Adrenal gland (tissue), 12 donors: Measurements from ENCODE around the gene GPHB5. TPM values are rescaled to one million over a fixed set of nuclear protein-coding genes. Genes with fewer than 3 reads are reported as not detected.

Source experiments
- DNase-seq, 7 donors: peaks; one replicate each; pipeline ENCODE4 v3.0.0-alpha.2; 2019 to 2020
- H3K27ac ChIP-seq, 5 donors: fragments of 200-600 bp; sonication (generic) in 4 of 5; 1 replicate in 3 of 5; 2 replicates in 2 of 5; pipeline versions ENCODE4 v1.5.1 to v1.8.0; 2016 to 2020; ENCODE audit warnings: mild to moderate bottlenecking in 1 of 5
- H3K27me3 ChIP-seq: fragments of 200-600 bp; 2 replicates; pipeline ENCODE4 v1.8.0; 2021
- H3K36me3 ChIP-seq, 2 donors: fragments of 200-600 bp; replicated peaks in 1 of 2; 1 replicate in 1 of 2; 2 replicates in 1 of 2; pipeline versions ENCODE4 v1.5.1 to v1.8.0; 2018 to 2022
- H3K4me1 ChIP-seq, 2 donors: fragments of 200-600 bp; replicated peaks in 1 of 2; 1 replicate in 1 of 2; 2 replicates in 1 of 2; pipeline versions ENCODE4 v1.5.1 to v1.8.0; 2018 to 2021
- H3K4me3 ChIP-seq, 4 donors: fragments of 200-600 bp; sonication (generic) in 3 of 4; one replicate each; pipeline ENCODE4 v1.5.1; 2016 to 2018
- H3K9me3 ChIP-seq, 3 donors: fragments of 200-600 bp; sonication (generic) in 1 of 3; replicated peaks in 1 of 3; 1 replicate in 2 of 3; 2 replicates in 1 of 3; pipeline versions ENCODE4 v1.5.1 to v1.8.0; 2016 to 2021
- POLR2A ChIP-seq, 2 donors: fragments of 450-650 bp; IDR thresholded peaks; one replicate each; pipeline ENCODE4 v1.6.1; 2017; ENCODE audit warnings: antibody characterized with exemption in 2 of 2, mild to moderate bottlenecking in 2 of 2, moderate library complexity in 1 of 2
- WGBS, 4 donors: extraction: QIAGEN DNeasy Blood & Tissue Kit in 2 of 4; methylation state at CpG; one replicate each; pipeline versions ENCODE4 v1.1.5 to v1.1.7; 2013 to 2017; 5-methylcytosine and 5-hydroxymethylcytosine counted together
- intact Hi-C, 2 donors: fragments of 100-400 bp; cut with DNase I; formaldehyde crosslinking; loops; one replicate each; pipeline versions ENCODE4 v1.14.1 to v1.15.0; 2022 to 2023
- polyA plus RNA-seq, 3 donors: library from polyadenylated mRNA; stranded (reverse); fragments of 200-250 nt in 2 of 3; fragments of 350-450 nt in 1 of 3; fragmentation: Illumina TruSeq in 1 of 3; extraction: RNeasy Lipid Tissue Mini Kit (QIAGEN cat#74804) in 1 of 3; gene quantifications; one replicate each; pipeline ENCODE4 v1.2.3, GENCODE V29; 2013 to 2014
- total RNA-seq, 9 donors: library from RNA; depleted of rRNA in 4 of 9; stranded (reverse); fragments of >200 nt in 4 of 9; fragments of 120-200 nt in 1 of 9; fragmentation: NEBNext Ultra II Directional in 1 of 9; extraction: Animal tissue kit (Norgen Biotek cat#: 25700) in 1 of 9; gene quantifications; one replicate each; pipeline versions ENCODE4 v1.1.0 to v1.2.4, GENCODE V29; 2013 to 2023
- TF ChIP-seq, protein P1 (sequence below), 6 experiments: fragments of 450-650 bp in 4 of 6; fragments of 200-600 bp in 2 of 6; sonication (generic) in 1 of 6; IDR thresholded peaks; 1 replicate in 5 of 6; 2 replicates in 1 of 6; pipeline versions ENCODE4 v1.5.1 to v1.8.0; 2016 to 2021; ENCODE audit warnings: antibody characterized with exemption in 6 of 6, mild to moderate bottlenecking in 2 of 6, moderate library complexity in 1 of 6
- donor health status: healthy with polysubstance abuse.
- donor health status: Bipolar disorder and iron deficiency.
- donor health status: DM: yes; HTN: yes; CAD: no.
- donor health status: DM: no; HTN: no; CAD: no.
- donor health status: DM: no; HTN: no; CAD: no.
- donor health status: DM: yes; HTN: yes; CAD: no.

The GPHB5 gene
- total and polyA plus RNA-seq, 12 donors, result not detected

DNA sequence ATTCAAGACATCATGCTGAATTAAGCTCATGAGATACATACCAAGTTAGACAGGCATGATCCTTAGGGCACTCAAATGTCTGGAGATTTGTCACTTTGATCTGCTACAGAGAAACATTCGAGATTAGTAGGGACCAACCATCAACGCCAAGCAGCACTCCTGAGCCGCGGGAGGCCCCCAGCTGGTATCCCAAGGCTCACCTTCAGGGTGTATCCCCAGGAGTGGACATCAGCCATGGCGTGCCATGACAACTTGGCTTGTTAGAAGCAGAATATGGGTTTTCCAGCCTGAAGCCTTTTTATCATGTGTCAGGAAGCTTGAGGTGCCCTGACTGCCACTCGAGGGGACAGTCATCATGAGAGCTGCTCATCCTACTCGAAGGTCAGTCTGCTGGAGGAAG, 39.1 kb upstream of the GPHB5 start:
- intact Hi-C loops, result no loop called here
- H3K4me3 ChIP-seq, result no peak overlapping the region
- H3K27ac ChIP-seq, result no peak overlapping the region
- no peaks in the 10 kb centered on the region for H3K36me3 ChIP-seq
- no peaks in the 10 kb centered on the region for H3K4me1 ChIP-seq
- WGBS, 4 donors, result 81 to 92% (median 87%) methylated on average over 4 to 7 of the region's 7 CpGs
- TF ChIP-seq POLR2A (IDR thresholded peaks at IDR 0.05), result no peak
- H3K9me3 ChIP-seq, result no peaks in the 10 kb centered on the region
- no peaks in the 10 kb centered on the region for H3K27me3 ChIP-seq
- DNase-seq, result no peak

DNA sequence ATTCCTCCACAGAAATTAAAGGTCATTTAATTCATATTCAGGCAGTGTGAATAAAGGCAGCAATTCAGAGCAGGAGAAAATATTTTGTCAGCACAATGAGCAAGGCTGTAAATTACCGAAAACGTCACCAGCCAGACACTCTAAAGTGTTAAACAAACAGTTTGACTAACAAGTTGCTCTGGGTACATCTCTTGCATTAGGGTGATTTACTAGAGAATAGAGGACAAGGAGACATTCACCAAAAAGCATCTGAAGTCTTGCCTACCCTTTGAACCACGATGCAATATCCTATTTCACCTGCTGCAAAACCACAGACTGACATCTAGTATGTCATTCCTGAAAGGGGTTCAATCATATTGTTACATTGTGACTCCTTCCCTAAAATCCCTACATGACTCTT, 27.1 kb upstream of the GPHB5 start:
- no peaks in the 10 kb centered on the region for H3K4me1 ChIP-seq
- no peak overlapping the region for H3K4me3 ChIP-seq
- no peaks in the 10 kb centered on the region for H3K9me3 ChIP-seq
- 42 to 51% (median 49%) methylated on average over 3 of the region's 3 CpGs for WGBS, 4 donors
- TF ChIP-seq POLR2A (IDR thresholded peaks at IDR 0.05), result no peak
- TF ChIP-seq, protein P1, sequence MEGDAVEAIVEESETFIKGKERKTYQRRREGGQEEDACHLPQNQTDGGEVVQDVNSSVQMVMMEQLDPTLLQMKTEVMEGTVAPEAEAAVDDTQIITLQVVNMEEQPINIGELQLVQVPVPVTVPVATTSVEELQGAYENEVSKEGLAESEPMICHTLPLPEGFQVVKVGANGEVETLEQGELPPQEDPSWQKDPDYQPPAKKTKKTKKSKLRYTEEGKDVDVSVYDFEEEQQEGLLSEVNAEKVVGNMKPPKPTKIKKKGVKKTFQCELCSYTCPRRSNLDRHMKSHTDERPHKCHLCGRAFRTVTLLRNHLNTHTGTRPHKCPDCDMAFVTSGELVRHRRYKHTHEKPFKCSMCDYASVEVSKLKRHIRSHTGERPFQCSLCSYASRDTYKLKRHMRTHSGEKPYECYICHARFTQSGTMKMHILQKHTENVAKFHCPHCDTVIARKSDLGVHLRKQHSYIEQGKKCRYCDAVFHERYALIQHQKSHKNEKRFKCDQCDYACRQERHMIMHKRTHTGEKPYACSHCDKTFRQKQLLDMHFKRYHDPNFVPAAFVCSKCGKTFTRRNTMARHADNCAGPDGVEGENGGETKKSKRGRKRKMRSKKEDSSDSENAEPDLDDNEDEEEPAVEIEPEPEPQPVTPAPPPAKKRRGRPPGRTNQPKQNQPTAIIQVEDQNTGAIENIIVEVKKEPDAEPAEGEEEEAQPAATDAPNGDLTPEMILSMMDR (IDR thresholded peaks at IDR 0.05), result no peak
- DNase-seq, result no peak
- H3K27ac ChIP-seq, result no peak overlapping the region
- H3K27me3 ChIP-seq, result no peaks in the 10 kb centered on the region
- H3K36me3 ChIP-seq, result no peaks in the 10 kb centered on the region
- intact Hi-C loops, result no loop called here

DNA sequence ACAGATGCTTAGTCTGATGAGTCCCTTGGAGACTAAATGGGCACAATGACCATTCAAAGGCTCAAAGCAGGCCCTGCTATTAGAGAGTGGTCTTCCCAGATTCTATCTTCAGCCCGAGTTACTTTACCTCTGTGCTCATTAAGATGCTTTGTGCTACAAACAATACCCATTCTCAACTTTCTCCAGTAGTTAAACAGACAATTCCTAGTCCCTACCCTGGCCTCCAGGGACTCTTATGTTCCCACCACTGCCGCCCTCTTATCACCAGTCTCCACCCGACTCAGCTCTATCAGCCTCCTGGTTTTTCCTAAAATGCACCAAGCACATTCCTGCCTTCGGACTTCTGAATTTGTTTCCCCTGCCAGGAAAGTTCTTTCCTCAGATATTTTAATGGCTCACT, 25.6 kb upstream of the GPHB5 start:
- Histone ChIP-seq H3K36me3 (no peaks in the 10 kb centered on the region), H3K4me1 (no peaks in the 10 kb centered on the region), H3K9me3 (no peaks in the 10 kb centered on the region), H3K4me3 (no peak overlapping the region), H3K27me3 (no peaks in the 10 kb centered on the region), H3K27ac (no peak overlapping the region)
- TF ChIP-seq, protein P1 (IDR thresholded peaks at IDR 0.05), result no peak
- TF ChIP-seq POLR2A (IDR thresholded peaks at IDR 0.05), result no peak
- DNase-seq, result no peak
- intact Hi-C loops, result no loop called here
- WGBS, 4 donors, result 71 to 80% (median 73%) methylated on average over 4 of the region's 4 CpGs

DNA sequence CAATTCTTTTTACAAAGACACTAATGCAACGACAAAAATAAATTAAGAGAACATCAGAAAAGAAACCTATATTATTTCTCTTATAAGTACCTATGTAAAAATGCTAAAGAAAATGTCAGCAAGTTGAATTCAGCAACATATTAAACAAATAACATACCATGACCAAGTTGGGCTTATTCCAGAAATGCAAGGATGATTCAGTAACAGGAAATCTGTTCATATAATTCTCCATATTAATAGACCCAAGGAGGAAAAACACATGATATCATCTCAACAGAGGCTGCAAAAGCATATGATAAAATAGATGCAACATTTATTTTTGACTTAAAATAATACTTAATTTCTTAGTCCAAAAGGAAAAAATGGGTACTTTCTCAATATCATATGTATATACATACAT, 25.1 kb upstream of the GPHB5 start:
- Histone ChIP-seq H3K4me3 (no peak overlapping the region), H3K36me3 (no peaks in the 10 kb centered on the region), H3K9me3 (no peaks in the 10 kb centered on the region), H3K4me1 (no peaks in the 10 kb centered on the region), H3K27ac (no peak overlapping the region), H3K27me3 (no peaks in the 10 kb centered on the region)
- TF ChIP-seq POLR2A (IDR thresholded peaks at IDR 0.05), result no peak
- TF ChIP-seq, protein P1 (IDR thresholded peaks at IDR 0.05), result no peak
- 84 to 91% (median 88%) methylated on average over 1 of the region's 1 CpG for WGBS, 4 donors
- intact Hi-C loops, result no loop called here
- DNase-seq, result no peak

DNA sequence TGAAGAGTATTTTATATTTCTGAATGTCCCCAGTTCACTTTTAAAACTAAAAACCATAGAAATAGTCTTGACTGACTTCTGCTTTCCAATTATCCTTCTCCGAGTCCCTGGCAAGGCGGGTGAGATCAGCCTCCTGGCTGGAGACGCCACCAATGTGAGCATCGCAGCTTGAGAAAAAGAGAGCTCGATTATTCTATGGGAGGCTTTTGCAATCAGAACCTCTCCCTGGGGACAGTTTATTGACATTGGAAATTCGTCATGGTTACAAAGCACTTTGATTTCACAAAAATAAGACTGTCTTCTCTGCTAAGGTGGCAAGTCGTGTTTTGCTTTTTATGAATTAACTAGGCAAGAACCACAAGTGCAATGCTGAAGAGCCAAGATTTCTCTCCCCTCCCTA, 23.6 kb upstream of the GPHB5 start:
- TF ChIP-seq POLR2A (IDR thresholded peaks at IDR 0.05), result no peak
- TF ChIP-seq, protein P1 (IDR thresholded peaks at IDR 0.05), result no peak
- Histone ChIP-seq H3K9me3 (no peaks in the 10 kb centered on the region), H3K27ac (no peak overlapping the region), H3K36me3 (no peaks in the 10 kb centered on the region), H3K4me3 (no peak overlapping the region), H3K4me1 (no peaks in the 10 kb centered on the region), H3K27me3 (no peaks in the 10 kb centered on the region)
- 71 to 82% (median 78%) methylated on average over 7 of the region's 7 CpGs for WGBS, 4 donors
- intact Hi-C loops, result no loop called here
- DNase-seq, result no peak
